8988T (cell line): ENCODE results near the gene FTO.

Source experiments
- DNase-seq: peaks from one replicate; pipeline ENCODE4 v3.0.0; 2011

FTO gene

GRCh38 chr16:53974484-53975080 lies 270.6 kb downstream of the FTO start:
- DNase-seq, result no peak

GRCh38 chr16:53980675-53981074 lies 276.7 kb downstream of the FTO start:
- DNase-seq, result no peak

DNA sequence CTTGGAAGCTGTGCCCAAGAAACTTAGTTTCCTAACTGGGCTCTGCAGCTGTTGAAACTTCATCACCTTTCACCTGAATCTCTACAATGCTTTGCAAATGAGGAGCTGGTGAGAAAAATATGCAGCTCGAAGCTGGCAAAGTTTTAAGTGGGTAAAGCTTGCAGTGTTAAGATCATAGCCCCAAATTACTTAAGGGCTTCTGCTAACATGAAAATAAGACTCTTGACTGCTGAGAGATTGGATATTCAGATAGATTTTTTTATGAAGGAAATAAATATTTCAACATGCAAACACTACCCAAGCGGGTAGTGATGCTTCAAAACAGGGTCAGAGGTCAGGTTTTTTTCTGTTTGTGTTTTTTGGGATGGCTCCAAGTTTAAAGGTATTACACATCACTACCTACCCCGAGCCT lies 278.7 kb downstream of the FTO start:
- DNase-seq, result no peak

- DNase-seq, result no peak
Measured at GRCh38 chr16:53984936-53985335, 281.0 kb downstream of the FTO start.

GRCh38 chr16:53985861-53986260 lies 281.9 kb downstream of the FTO start:
- no peak for DNase-seq

- DNase-seq, result no peak
Measured at GRCh38 chr16:53986793-53987192, 282.8 kb downstream of the FTO start.

DNA sequence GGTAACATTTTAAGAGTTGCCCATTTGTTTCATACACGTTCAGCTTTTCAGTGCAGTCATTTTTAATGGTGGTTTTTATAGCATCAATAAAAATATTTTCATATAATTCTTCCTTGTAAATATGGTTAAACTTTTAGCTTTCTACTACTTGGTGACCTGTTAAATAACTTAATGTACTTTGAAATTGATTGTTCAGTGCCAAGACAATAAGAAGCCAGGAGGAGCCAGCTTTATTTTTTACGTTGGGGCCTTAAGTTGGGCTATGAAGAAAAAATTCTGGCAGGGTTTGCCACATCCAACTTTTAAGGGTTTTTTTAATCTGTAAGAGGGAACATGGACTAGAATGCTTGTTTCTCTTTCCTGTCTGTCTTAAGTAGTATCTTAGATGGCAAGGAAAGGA lies 284.2 kb downstream of the FTO start:
- DNase-seq, result no peak

GRCh38 chr16:53989597-53989996 lies 285.6 kb downstream of the FTO start:
- DNase-seq, result no peak

DNA sequence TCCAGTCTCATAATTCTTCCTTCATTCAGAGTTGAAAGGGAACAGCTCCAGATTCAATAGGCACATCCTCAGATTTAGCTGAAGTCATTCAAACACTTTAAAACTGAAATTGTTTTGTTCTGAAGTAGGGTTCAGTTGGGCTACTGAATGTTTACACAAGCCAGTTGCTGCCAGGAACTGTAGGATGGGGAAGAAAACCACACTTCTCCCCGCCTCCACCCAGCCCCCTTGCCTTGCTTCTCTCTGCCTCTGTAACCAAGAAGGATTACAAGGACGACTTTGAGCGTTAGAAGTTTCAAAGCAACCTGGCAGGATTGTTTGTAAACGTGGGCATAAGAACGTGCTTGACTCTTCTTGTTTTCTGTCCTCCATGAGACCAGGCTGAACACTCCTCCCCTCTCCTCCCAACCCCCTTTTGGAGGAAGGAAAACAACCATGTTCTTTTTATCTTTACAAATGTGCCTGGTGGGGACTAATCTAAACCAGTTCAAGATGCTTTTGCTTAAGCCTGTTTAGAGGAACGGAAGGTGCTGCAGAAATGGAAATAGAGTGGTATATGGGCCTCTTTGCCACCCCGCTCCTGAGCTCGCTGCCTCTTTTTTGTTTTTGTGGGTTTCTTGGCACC lies 287.9 kb downstream of the FTO start:
- DNase-seq, result no peak

DNA sequence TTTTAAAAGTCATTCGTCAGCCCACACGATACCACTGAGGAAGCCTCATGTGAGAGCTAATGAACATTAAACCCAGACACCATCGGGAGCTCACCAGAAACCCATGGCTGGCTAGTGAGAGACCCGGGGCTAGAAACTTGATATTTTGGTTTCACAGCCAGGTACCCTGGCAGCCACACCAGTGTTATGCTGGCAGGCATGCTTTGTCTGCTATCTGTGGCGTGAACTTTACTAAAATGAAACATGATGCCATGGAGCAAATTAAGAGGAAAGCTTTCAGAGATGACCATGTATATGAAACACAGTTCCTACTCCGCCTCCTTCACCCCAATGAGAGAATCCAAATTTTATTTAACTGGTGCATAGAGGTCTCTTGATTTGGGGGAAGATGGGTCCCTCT lies 291.4 kb downstream of the FTO start:
- DNase-seq, result no peak

DNA sequence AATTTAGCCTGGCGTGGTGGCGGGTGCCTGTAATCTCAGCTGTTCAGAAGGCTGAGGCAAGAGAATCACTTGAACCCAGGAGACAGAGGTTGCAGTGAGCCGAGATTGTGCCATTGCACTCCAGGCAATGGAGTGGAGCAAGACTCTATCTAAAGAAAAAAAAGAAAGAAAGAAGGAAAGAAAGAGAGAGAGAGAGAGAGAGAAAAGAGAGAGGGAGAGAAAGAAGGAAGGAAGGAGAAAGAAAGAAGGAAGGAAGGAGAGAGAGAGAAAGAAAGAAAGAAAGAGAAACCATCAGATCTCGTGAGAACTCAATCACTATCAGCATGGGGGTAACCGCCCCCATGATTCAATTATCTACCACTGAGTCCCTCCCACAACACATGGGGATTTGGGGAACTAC lies 293.0 kb downstream of the FTO start:
- DNase-seq, result no peak

- no peak for DNase-seq
Measured at GRCh38 chr16:53998024-53998810, 294.3 kb downstream of the FTO start.

DNA sequence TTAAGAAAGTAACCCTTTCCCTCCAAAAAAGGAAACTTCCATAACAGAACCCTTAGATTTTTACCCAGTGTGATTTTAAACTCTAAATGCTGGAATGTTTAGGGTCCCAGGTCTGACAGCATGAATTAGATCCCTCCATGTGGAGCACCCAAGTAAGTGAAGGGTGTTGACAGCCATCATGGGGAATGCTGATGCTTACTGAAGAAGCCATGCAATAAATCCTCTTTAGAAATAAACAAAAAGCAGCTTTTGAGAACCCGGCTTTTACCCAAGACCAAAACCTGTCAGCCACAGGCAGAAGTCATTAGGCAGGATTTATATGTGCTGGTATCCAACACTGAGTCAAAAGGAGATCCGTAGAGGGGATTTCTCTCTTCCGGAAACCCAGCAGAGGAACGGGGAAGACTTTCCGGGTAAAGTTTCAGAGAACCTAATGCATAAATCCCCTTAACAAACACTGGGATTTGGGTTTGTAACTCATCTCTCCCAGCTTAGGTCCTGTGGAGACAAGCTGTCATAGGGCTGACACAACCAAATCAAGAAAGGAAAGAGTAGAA lies 295.1 kb downstream of the FTO start:
- no peak for DNase-seq

DNA sequence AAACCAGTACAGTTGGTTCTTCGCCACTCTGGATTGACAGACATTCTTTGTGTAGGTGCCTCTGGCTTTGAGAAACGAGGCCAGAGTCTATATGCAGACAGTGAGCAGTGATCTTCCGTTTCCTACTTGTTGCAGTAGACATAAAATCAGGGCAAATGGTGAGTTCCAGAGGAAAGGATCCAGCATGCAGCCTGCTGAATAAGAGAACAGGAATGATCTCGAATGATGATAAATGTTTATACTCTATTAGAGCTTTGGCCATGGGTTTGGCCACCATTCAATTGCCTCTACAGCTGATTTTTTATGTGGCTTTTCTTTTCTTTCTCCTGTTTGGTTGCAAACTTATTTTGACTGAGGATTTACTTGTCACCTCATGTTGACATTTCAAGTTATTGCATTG lies 295.9 kb downstream of the FTO start:
- DNase-seq, result no peak

GRCh38 chr16:54000361-54000760 lies 296.4 kb downstream of the FTO start:
- no peak for DNase-seq

DNA sequence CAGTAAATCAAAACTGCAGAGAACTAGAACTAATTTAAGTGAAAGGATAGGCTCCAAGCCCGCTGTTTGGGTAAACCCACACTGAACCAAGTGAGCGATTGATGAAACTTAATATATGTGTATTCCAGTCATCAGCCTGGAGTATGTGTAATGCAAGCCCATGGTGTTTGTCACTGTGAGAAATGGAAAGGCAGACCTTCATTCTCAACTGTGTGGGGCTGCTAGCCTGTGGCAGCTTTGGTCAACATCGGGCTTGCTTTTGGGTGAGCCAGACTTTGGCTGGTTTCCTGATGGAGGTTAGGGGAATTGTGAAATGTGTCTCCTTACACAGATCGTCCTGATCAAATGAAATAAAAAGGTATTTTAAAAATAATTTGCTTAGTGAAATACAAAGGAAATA lies 302.7 kb downstream of the FTO start:
- no peak for DNase-seq

GRCh38 chr16:54007504-54007903 lies 303.5 kb downstream of the FTO start:
- no peak for DNase-seq

GRCh38 chr16:54009464-54010176 lies 305.7 kb downstream of the FTO start:
- no peak for DNase-seq

DNA sequence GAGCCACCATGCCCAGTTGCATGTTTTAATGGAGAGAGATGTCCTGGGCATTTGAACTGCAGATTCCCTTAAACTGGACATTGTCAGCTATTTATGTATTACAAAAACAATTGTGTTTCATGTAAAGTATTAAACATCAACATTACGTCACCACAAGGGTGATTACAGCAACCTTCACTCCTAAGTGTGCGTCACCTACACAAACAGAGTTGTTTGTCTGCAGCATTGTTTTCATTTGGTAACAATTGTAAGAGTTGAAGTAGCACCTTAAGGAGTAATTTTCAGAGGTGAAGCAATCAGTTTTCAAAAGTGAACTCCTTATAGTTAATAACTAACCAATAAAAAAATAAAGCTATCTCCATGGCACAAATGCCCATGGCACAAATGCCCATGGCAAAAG lies 311.2 kb downstream of the FTO start:
- DNase-seq, result no peak

GRCh38 chr16:54022362-54022761 lies 318.4 kb downstream of the FTO start:
- DNase-seq, result no peak

- no peak for DNase-seq
Measured at GRCh38 chr16:54026456-54026855, 322.5 kb downstream of the FTO start.

GRCh38 chr16:54027062-54027461 lies 323.1 kb downstream of the FTO start:
- no peak for DNase-seq

- DNase-seq, result no peak
Measured at GRCh38 chr16:54027558-54027957, 323.6 kb downstream of the FTO start.
